Small intestine (tissue), 7 donors: ENCODE measurements around the gene ACKR2. TPM values are rescaled to one million over a fixed set of nuclear protein-coding genes. Genes with fewer than 3 reads are reported as not detected.
"Not testable (repeated sequence)": the region's sequence is repeated elsewhere in the genome, so short reads cannot be mapped to it uniquely, and the experiment has no call there.

Experiments used
- DNase-seq, 2 donors: peaks; one replicate each; pipeline versions ENCODE4 v3.0.0 to v3.0.0-alpha.2; 2013
- FAIRE-seq: peaks from 2 replicates; lab custom pipeline; 2012; peaks lifted over from hg19 to GRCh38; lab: Jason Lieb, UNC
- H3K27ac ChIP-seq, 3 donors: one replicate each; pipeline ENCODE4 v1.5.1; 2013; ENCODE audit warnings: low read length in 2 of 3, mild to moderate bottlenecking in 2 of 3, control low read depth in 1 of 3, inconsistent platforms in 1 of 3, low read depth in 1 of 3, moderate library complexity in 1 of 3
- H3K27me3 ChIP-seq, 3 donors: one replicate each; pipeline ENCODE4 v1.6.1; 2013; ENCODE audit warnings: low read length in 3 of 3, inconsistent platforms in 1 of 3; ENCODE audit not compliant: control insufficient read depth in 3 of 3, insufficient read depth in 3 of 3
- H3K36me3 ChIP-seq, 3 donors: one replicate each; pipeline ENCODE4 v1.6.1; 2013; ENCODE audit warnings: low read length in 3 of 3, inconsistent platforms in 1 of 3, low read depth in 1 of 3, mild to moderate bottlenecking in 1 of 3, moderate library complexity in 1 of 3; ENCODE audit not compliant: control insufficient read depth in 3 of 3, insufficient read depth in 2 of 3
- H3K4me1 ChIP-seq, 3 donors: one replicate each; pipeline ENCODE4 v1.6.1; 2013; ENCODE audit warnings: low read length in 2 of 3, inconsistent platforms in 1 of 3, low read depth in 1 of 3, mild to moderate bottlenecking in 1 of 3, moderate library complexity in 1 of 3; ENCODE audit not compliant: control insufficient read depth in 3 of 3, insufficient read depth in 2 of 3
- H3K4me3 ChIP-seq, 3 donors: one replicate each; pipeline ENCODE4 v1.5.1; 2013; ENCODE audit warnings: low read length in 3 of 3, control low read depth in 1 of 3, inconsistent platforms in 1 of 3, low read depth in 1 of 3, mild to moderate bottlenecking in 1 of 3, moderate library complexity in 1 of 3
- H3K9me3 ChIP-seq, 2 donors: one replicate each; pipeline ENCODE4 v1.6.1; 2013; ENCODE audit warnings: low read depth in 1 of 2, low read length in 1 of 2; ENCODE audit not compliant: control insufficient read depth in 2 of 2, insufficient read depth in 1 of 2
- WGBS, 3 donors: extraction: QIAGEN DNeasy Blood & Tissue Kit; methylation state at CpG; one replicate each; pipeline ENCODE4 v1.1.7; 2013; 5-methylcytosine and 5-hydroxymethylcytosine counted together
- polyA plus RNA-seq, 4 donors: library from polyadenylated mRNA; stranded (reverse) in 3 of 4; unstranded in 1 of 4; fragments of 200-250 nt in 3 of 4; fragments of 120-200 nt in 1 of 4; gene quantifications; one replicate each; pipeline versions ENCODE4 v1.2.1 to v1.2.3, GENCODE V29; 2013
- donor health status: healthy with polysubstance abuse.
- donor health status: control.
- donor health status: control.
- donor health status: Bipolar disorder and iron deficiency.
- donor health status: healthy.

Gene ACKR2
- polyA plus RNA-seq, 4 donors = 0.22 to 2.5 (median 1.3) TPM

GRCh38 chr3:42804106-42804830 lies 5.0 kb upstream of the ACKR2 start, which contains the start of gene HIGD1A:
Gene HIGD1A (minus strand): TSS chr3:42804490. CDS start chr3:42794253, 10,237 bp downstream.
- WGBS, 3 donors = 0 to 1% (median 1%) methylated on average over 48 to 63 of the region's 63 CpGs
- no peak for FAIRE-seq
- peaks cover 0 to 4% (median 0%) of the 10 kb centered on the region in 3 donors for H3K27me3 ChIP-seq

GRCh38 chr3:42804831-42805132 lies 4.5 kb upstream of the ACKR2 start:
- 0 to 2% (median 0%) methylated on average over 13 of the region's 13 CpGs for WGBS, 3 donors
- FAIRE-seq = no peak

More at GRCh38 chr3:42804106-42804830, 5.0 kb upstream of the ACKR2 start, which contains the start of gene HIGD1A:
- peak; percentile 98 for DNase-seq
- Histone ChIP-seq H3K4me3 (peak within 1 kb of the TSS; percentile 86 to 95 (median 90)), H3K9me3 (no peaks in the 10 kb centered on the region), H3K36me3 (peaks cover 0 to 4% (median 0%) of the 10 kb centered on the region in 3 donors), H3K27ac (peak within 1 kb of the TSS; percentile 97 to 100 (median 98)), H3K4me1 (peaks cover 0 to 15% (median 10%) of the 10 kb centered on the region in 3 donors)

GRCh38 chr3:42805141-42805821 lies 4.0 kb upstream of the ACKR2 start:
- peak overlapping the region in 1 of 3 donors; percentile 100 for H3K27ac ChIP-seq
- FAIRE-seq (no peak), DNase-seq (peak; percentile 31 to 56)
- peak overlapping the region in 2 of 3 donors; percentile 86 to 95 for H3K4me3 ChIP-seq
- no peaks in the 10 kb centered on the region for H3K9me3 ChIP-seq
- H3K36me3 ChIP-seq = no peaks in the 10 kb centered on the region
- H3K27me3 ChIP-seq = peaks cover 0 to 4% (median 0%) of the 10 kb centered on the region in 3 donors
- H3K4me1 ChIP-seq = peaks cover 0 to 15% (median 10%) of the 10 kb centered on the region in 3 donors
- WGBS, 3 donors = 21 to 45% (median 34%) methylated on average over 23 of the region's 23 CpGs

More at GRCh38 chr3:42804831-42805132, 4.5 kb upstream of the ACKR2 start:
- no peak for DNase-seq
- Histone ChIP-seq H3K4me1 (peaks cover 0 to 15% (median 10%) of the 10 kb centered on the region in 3 donors), H3K4me3 (peak overlapping the region; percentile 72 to 95 (median 86)), H3K36me3 (peaks cover 0 to 4% (median 0%) of the 10 kb centered on the region in 3 donors), H3K27ac (peak overlapping the region; percentile 78 to 100 (median 97)), H3K27me3 (peaks cover 0 to 4% (median 0%) of the 10 kb centered on the region in 3 donors), H3K9me3 (no peaks in the 10 kb centered on the region)

- H3K9me3 ChIP-seq = no peaks in the 10 kb centered on the region
- peaks cover 0 to 4% (median 0%) of the 10 kb centered on the region in 3 donors for H3K27me3 ChIP-seq
- H3K4me3 ChIP-seq = no peak overlapping the region
- H3K27ac ChIP-seq = no peak overlapping the region
- H3K36me3 ChIP-seq = no peaks in the 10 kb centered on the region
- no peak for DNase-seq
- FAIRE-seq = no peak
- 82 to 91% (median 90%) methylated on average over 4 of the region's 4 CpGs for WGBS, 3 donors
- H3K4me1 ChIP-seq = peaks cover 0 to 20% (median 6%) of the 10 kb centered on the region in 3 donors
These were observed 1.3 kb upstream of the ACKR2 start for GRCh38 chr3:42807929-42808328.

GRCh38 chr3:42810706-42811105 lies 1.5 kb downstream of the ACKR2 start:
- H3K9me3 ChIP-seq, H3K36me3 ChIP-seq, DNase-seq, H3K27me3 ChIP-seq, FAIRE-seq, H3K4me3 ChIP-seq, H3K4me1 ChIP-seq: not testable (repeated sequence)
- WGBS, 3 donors = 79 to 86% (median 83%) methylated on average over 10 of the region's 10 CpGs
- H3K27ac ChIP-seq = peak overlapping the region in 1 of 3 donors; percentile 63

- FAIRE-seq = not testable (repeated sequence)
These were observed 2.1 kb downstream of the ACKR2 start for GRCh38 chr3:42811118-42811883.

GRCh38 chr3:42814246-42814645 lies 5.0 kb downstream of the ACKR2 start:
- FAIRE-seq (no peak), DNase-seq (no peak)
- Histone ChIP-seq H3K9me3 (no peaks in the 10 kb centered on the region), H3K4me3 (no peak overlapping the region), H3K4me1 (peaks cover 0 to 10% (median 0%) of the 10 kb centered on the region in 3 donors), H3K27me3 (no peaks in the 10 kb centered on the region), H3K27ac (no peak overlapping the region), H3K36me3 (no peaks in the 10 kb centered on the region)
- 74 to 90% (median 81%) methylated on average over 5 of the region's 5 CpGs for WGBS, 3 donors

More at GRCh38 chr3:42811118-42811883, 2.1 kb downstream of the ACKR2 start:
- H3K36me3 ChIP-seq, H3K9me3 ChIP-seq, H3K27me3 ChIP-seq, H3K4me3 ChIP-seq, H3K4me1 ChIP-seq: not testable (repeated sequence)
- DNase-seq = peak in 1 of 2 donors; percentile 56
- peak overlapping the region in 1 of 3 donors; percentile 63 for H3K27ac ChIP-seq
- 48 to 63% (median 58%) methylated on average over 15 of the region's 15 CpGs for WGBS, 3 donors
